Measurements from ENCODE around the gene GJA10.

Gene GJA10

GRCh38 chr6:89917216-89917615, 22.9 kb downstream of the GJA10 start:
- no peak for DNase-seq (ENCODE audit: low read depth)

DNA sequence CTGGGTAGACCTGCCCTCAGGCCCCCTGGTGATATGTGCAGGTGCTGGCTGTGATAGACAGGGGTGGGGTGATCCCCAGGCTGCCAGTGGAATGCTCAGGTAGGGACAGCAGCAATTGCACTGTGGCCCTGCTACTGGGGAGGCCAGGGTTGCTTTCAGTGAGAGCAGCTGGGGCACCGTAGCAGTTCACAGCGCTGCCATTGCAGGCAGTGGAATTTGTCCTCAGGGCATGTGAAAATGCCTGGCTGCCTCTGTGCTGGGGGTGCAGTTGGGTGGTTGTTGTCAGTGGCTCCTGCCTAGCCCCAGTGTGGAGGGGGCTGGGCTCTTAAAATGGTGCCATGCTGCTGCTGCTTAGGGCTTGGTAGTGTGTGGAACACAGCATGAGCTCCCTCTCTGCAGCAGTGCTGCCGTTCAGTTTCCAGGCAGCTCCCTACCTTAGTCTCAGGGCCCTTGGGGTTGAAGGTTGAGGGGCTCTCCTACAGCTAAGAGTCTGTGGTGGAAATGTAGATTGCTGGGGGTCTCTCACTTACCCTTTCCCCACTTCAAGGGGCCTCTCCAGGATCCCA, 23.6 kb downstream of the GJA10 start:
- no peak for DNase-seq (ENCODE audit: low read depth)

- no peak for DNase-seq (ENCODE audit: low read depth)
Observed at GRCh38 chr6:89921197-89921596, 26.9 kb downstream of the GJA10 start.

- no peak for DNase-seq (ENCODE audit: low read depth)
Observed at GRCh38 chr6:89921691-89922090, 27.4 kb downstream of the GJA10 start.

- DNase-seq (ENCODE audit: low read depth), result no peak
Observed at GRCh38 chr6:89924231-89924630, 30.0 kb downstream of the GJA10 start.

- no peak for DNase-seq (ENCODE audit: low read depth)
Observed at GRCh38 chr6:89925826-89926225, 31.6 kb downstream of the GJA10 start.

GRCh38 chr6:89927264-89927663, 33.0 kb downstream of the GJA10 start:
- no peak for DNase-seq (ENCODE audit: low read depth)

DNA sequence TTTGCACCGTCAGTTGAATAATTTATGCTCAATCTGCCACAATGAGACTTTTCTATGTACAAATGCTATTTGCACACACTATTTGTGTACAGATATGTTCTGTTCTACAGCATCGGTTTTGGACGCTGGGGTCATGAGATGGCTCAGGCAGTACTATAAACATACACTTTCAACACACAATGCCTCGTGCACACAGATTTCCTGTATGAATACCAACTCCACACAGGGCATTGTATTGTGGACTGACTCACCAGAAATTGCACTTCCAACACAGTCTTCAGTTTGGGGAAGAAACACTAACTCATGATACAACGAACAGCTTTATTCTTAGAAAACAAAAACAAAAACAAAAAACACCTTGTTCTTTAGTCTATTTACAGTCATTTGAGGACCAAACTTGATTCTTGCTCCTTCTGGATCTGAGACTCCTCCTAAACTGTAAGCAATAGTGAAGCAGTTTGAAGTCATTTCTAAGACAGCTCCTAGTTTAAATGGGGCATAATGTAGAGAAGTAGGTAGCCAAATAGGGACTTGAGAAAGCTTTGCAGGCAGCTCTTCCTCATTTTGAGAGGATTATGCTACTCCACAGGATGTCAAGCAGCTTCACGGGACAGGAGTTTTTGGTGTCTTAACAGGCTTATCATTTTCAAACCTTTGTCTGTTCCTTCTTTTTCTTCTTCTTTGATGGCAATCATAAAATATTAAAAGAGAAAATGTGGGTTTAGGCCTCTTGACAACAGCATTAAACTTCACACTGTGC, 33.7 kb downstream of the GJA10 start:
- no peak for DNase-seq (ENCODE audit: low read depth)

- no peak for DNase-seq (ENCODE audit: low read depth)
Observed at GRCh38 chr6:89928604-89929003, 34.3 kb downstream of the GJA10 start.

GRCh38 chr6:89930789-89931188, 36.5 kb downstream of the GJA10 start:
- DNase-seq (ENCODE audit: low read depth), result no peak

DNA sequence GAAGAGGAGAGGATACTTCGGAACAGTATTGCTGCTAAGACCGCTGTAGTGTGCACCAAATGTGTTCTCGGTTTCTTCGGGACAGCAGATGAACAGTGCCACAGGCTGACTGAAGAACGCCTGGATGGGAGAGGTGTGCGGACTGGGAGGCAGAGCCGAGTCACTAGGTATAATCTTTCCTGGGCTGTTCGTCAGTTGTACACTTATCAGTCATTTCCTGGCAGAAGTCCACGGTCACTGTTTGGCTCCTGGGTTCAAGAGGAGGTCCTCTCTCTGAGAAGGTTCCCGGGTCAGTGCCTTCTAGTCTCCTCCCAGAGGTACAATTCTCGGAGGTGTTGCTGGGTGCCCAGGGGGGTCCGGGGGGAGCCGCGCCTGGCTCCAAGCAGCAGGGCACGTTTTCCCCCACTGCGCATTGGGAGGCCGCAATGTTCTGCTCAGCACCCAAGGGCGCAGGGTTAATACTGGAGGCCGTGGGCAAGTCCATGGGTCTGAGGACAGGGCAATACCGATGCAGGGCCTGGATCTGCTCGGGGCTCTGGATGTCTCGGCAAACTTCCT, 38.1 kb downstream of the GJA10 start:
- DNase-seq (ENCODE audit: low read depth), result no peak

GRCh38 chr6:89934685-89935366, 40.6 kb downstream of the GJA10 start:
- no peak for DNase-seq (ENCODE audit: low read depth)

- DNase-seq (ENCODE audit: low read depth), result no peak
Observed at GRCh38 chr6:89936177-89936576, 41.9 kb downstream of the GJA10 start.

DNA sequence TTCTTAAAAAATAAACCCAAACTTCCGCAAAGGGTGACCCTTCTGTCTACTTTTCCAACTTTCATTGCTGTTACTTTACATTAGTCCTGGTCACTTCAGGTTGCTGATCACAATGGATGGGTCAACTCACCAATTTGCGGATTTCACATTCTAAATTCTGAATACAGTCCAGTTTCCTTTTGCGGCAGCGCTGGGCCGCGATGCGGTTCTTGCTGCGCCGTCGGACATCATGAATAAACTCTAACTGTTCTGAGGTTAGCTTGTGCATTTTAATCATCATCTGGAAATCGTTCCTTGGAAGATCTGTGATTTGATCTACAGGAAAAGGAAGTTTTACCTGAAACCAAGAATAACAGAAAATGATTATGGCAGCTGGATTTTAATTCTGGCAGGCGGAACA, 43.7 kb downstream of the GJA10 start:
- DNase-seq (ENCODE audit: low read depth), result no peak

GRCh38 chr6:89939144-89939543, 44.9 kb downstream of the GJA10 start:
- DNase-seq (ENCODE audit: low read depth), result no peak

GRCh38 chr6:89940225-89941027, 46.2 kb downstream of the GJA10 start:
- peak; percentile 65 for DNase-seq (ENCODE audit: low read depth)

- DNase-seq (ENCODE audit: low read depth), result no peak
Observed at GRCh38 chr6:89941031-89941762, 46.9 kb downstream of the GJA10 start.

DNA sequence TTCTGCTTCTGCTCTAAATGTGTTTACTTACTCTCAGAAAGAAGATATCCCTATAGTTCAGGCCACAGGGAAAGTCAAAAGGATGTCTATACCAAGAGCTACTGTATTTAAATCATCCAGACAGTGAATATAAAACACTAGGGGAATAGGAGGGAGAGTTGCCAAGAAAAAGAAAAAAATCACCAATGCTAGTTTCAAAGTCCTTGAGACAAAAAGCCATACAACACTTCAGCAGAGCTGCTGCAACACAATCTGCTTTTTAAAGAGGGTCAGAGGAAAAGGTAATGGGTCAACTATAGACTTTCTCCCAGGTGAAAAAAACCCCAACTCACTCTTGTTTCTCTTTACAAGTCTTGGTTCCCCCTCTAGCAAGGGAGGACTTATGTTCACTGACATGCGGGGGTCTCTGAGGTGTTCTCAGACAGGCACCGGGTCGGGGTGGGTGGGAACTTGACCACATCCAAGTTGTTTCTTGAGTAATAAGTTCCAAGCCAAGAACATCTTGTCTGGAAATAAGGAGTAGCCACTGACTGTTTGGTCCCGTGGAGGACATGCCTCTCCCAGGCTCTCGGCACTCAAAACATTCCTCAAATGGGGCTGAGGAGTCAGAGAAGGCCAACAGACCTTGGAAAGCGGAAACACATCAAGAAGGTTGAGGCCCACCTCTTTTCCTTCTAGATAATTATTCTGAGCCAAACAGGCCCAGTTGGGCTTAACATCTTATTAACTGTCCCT, 47.7 kb downstream of the GJA10 start:
- DNase-seq (ENCODE audit: low read depth), result no peak

DNA sequence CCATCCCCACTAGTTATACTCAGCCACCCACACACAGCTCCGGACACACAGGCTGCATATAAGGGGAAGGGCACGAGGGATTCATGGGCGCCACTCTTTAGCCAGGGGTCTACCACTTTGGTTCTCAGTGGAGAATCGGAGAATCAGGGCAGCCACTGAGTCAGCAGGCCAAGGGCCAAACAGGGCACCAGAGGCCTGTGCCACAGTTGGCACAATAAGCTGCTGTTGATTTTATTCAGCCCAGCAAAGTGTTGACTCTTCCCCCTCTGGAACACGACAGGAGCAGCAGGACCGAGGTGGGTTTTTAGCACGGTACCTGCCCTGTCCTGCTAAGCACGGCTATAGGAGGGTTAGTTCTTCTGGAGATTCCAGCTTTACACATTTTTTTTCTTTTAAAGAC, 48.3 kb downstream of the GJA10 start:
- DNase-seq (ENCODE audit: low read depth), result no peak

DNA sequence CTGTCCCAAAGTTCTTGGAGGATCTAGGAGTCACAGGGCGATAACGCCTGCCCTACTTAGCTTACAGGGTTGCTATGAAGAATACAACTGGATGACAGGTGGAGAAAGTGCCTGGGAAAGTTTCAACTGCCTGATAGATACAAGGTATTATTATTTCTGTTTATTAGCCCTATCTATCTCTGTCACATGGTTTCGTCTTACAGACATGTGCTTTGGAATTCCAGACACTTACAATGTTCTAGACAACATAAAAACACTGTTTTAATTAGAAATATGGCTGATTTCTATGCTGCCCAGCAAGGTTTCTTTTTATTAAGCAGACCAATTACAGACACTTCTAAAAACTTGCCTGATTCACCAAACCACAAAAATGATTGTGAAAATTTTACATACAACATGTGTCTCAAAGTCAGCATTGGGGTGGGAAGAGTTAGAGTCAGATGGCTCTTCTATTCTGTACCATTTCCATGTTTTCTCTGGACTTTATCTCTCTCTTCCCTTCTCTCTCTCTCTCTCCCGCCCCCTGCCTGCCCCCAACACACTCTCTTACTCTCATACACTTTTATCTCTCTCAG, 50.0 kb downstream of the GJA10 start:
- no peak for DNase-seq (ENCODE audit: low read depth)

All from non-pigmented ciliary epithelial cell (primary cell).